GM23338 (cell line): ENCODE measurements around the gene FRAS1. TPM values are rescaled to one million over a fixed set of nuclear protein-coding genes. Genes with fewer than 3 reads are reported as not detected.

ENCODE experiments used
- ATAC-seq: fragments of 200-7000 bp; cut with Tn5 transposase; 3 replicates; pipeline ENCODE4 v1.9.1; 2020
- DNase-seq: peaks from one replicate; pipeline ENCODE4 v3.0.0-alpha.2; 2015; ENCODE audit warnings: low spot score
- H2AFZ ChIP-seq: fragments of 200-600 bp; sonication (generic); 2 replicates; pipeline ENCODE4 v1.8.0; 2016; ENCODE audit warnings: antibody characterized with exemption, mild to moderate bottlenecking, moderate library complexity
- H3F3A ChIP-seq: fragments of 200-600 bp; sonication (generic); replicated peaks from 2 replicates; pipeline ENCODE4 v1.8.0; 2017; ENCODE audit warnings: antibody characterized with exemption, mixed run types, low read depth
- H3K27ac ChIP-seq: fragments of 200-600 bp; sonication (generic); 2 replicates; pipeline ENCODE4 v1.6.1; 2016; ENCODE audit warnings: low read depth
- H3K27me3 ChIP-seq: fragments of 200-600 bp; sonication (generic); 2 replicates; pipeline ENCODE4 v1.8.0; 2016; ENCODE audit warnings: mild to moderate bottlenecking, mixed run types, moderate library complexity; ENCODE audit not compliant: insufficient read depth
- H3K36me3 ChIP-seq: fragments of 200-600 bp; sonication (generic); 2 replicates; pipeline ENCODE4 v1.8.0; 2016; ENCODE audit warnings: mild to moderate bottlenecking; ENCODE audit not compliant: insufficient read depth
- H3K4me1 ChIP-seq: fragments of 200-600 bp; sonication (generic); 2 replicates; pipeline ENCODE4 v1.8.0; 2016; ENCODE audit warnings: mild to moderate bottlenecking, moderate library complexity; ENCODE audit not compliant: insufficient read depth
- H3K4me2 ChIP-seq: fragments of 200-600 bp; sonication (generic); 2 replicates; pipeline ENCODE4 v1.7.1; 2017; ENCODE audit warnings: mixed run types
- H3K4me3 ChIP-seq: fragments of 200-600 bp; sonication (generic); 2 replicates; pipeline ENCODE4 v1.6.1; 2016; ENCODE audit warnings: mixed run types
- H3K79me2 ChIP-seq: fragments of 200-600 bp; sonication (generic); replicated peaks from 2 replicates; pipeline ENCODE4 v1.8.0; 2017; ENCODE audit warnings: mild to moderate bottlenecking; ENCODE audit not compliant: insufficient read depth
- H3K9me2 ChIP-seq: fragments of 200-600 bp; sonication (generic); 2 replicates; pipeline ENCODE4 v1.8.0; 2017; ENCODE audit not compliant: insufficient read depth
- H4K20me1 ChIP-seq: fragments of 200-600 bp; sonication (generic); replicated peaks from 2 replicates; pipeline ENCODE4 v1.8.0; 2017; ENCODE audit warnings: mild to moderate bottlenecking; ENCODE audit not compliant: insufficient read depth
- H3K27ac Mint-ChIP-seq: 2 replicates; pipeline ENCODE4 v1.8.0; 2020; ENCODE audit warnings: inconsistent platforms, mild to moderate bottlenecking, moderate library complexity, mixed read lengths
- H3K27me3 Mint-ChIP-seq: 3 replicates; pipeline ENCODE4 v1.8.0; 2022; ENCODE audit warnings: low read depth, mild to moderate bottlenecking, moderate library complexity, mixed read lengths, inconsistent platforms; ENCODE audit not compliant: insufficient read depth, poor library complexity
- H3K36me3 Mint-ChIP-seq: 3 replicates; pipeline ENCODE4 v1.8.0; 2021; ENCODE audit warnings: low read depth, mild to moderate bottlenecking, inconsistent platforms, moderate library complexity, mixed read lengths
- H3K4me1 Mint-ChIP-seq: 3 replicates; pipeline ENCODE4 v1.8.0; 2020; ENCODE audit warnings: mild to moderate bottlenecking, inconsistent platforms, mixed read lengths
- H3K4me3 Mint-ChIP-seq: 3 replicates; pipeline ENCODE4 v1.8.0; 2021; ENCODE audit warnings: moderate library complexity, mild to moderate bottlenecking, inconsistent platforms, mixed read lengths
- H3K9me3 Mint-ChIP-seq: 3 replicates; pipeline ENCODE4 v1.8.0; 2020; ENCODE audit warnings: moderate library complexity, mild to moderate bottlenecking, inconsistent platforms, mixed read lengths
- ETS1 ChIP-seq: IDR thresholded peaks from 2 replicates; pipeline ENCODE4 v1.6.1; 2016; ENCODE audit warnings: antibody characterized with exemption
- EZH2phosphoT487 ChIP-seq: fragments of 200-600 bp; sonication (generic); IDR thresholded peaks from one replicate; pipeline ENCODE4 v1.8.1; 2018; ENCODE audit warnings: antibody characterized with exemption; ENCODE audit not compliant: unreplicated experiment
- JUNB ChIP-seq: IDR thresholded peaks from one replicate; pipeline ENCODE4 v1.6.1; 2016; ENCODE audit warnings: antibody characterized with exemption; ENCODE audit not compliant: unreplicated experiment
- NANOG ChIP-seq: IDR thresholded peaks from 2 replicates; pipeline ENCODE4 v1.6.1; 2016; ENCODE audit warnings: antibody characterized with exemption, borderline replicate concordance
- REST ChIP-seq: IDR thresholded peaks from one replicate; pipeline ENCODE4 v1.6.1; 2018; ENCODE audit warnings: antibody characterized with exemption; ENCODE audit not compliant: unreplicated experiment
- ZNF114 ChIP-seq: fragments of 250-450 bp; sonication (Bioruptor Pico); IDR thresholded peaks from 2 replicates; pipeline ENCODE4 v1.5.0; 2020; ENCODE audit warnings: mild to moderate bottlenecking, moderate library complexity
- ZNF331 ChIP-seq: fragments of 250-450 bp; sonication (Bioruptor Pico); IDR thresholded peaks from 2 replicates; pipeline ENCODE4 v1.5.0; 2020; ENCODE audit warnings: low read depth, mild to moderate bottlenecking, moderate library complexity
- polyA plus RNA-seq: library from polyadenylated mRNA; unstranded; fragments of >200 nt; fragmentation: Nextera tagmentation; extraction: Ambion mirVana; gene quantifications from 2 replicates; pipeline ENCODE4 v1.2.1, GENCODE V29; 2016
- total RNA-seq: library from RNA; depleted of rRNA; stranded (reverse); fragments of >200 nt; shearing (Covaris generic); gene quantifications from 2 replicates; pipeline ENCODE4 v1.2.3, GENCODE V29; 2014

The FRAS1 gene
- total and polyA plus RNA-seq, 2 experiments from 2014 or later = 12.4 to 108 TPM

GRCh38 chr4:78424461-78424860 lies 367.3 kb downstream of the FRAS1 start:
- Histone ChIP-seq H3K9me2 (0 out of 2 replicates have a peak, but pooled peaks cover 2% of the 10 kb centered on the region), H3K4me2 (no peak overlapping the region), H3K4me3 (no peak overlapping the region), H2AFZ (no peak overlapping the region), H4K20me1 (no peaks in the 10 kb centered on the region; the same call in 1 of the 2 replicates), H3F3A (no peaks in the 10 kb centered on the region), H3K27me3 (no peaks in the 10 kb centered on the region), H3K4me1 (no peaks in the 10 kb centered on the region), H3K27ac (no peak overlapping the region), H3K79me2 (no peaks in the 10 kb centered on the region), H3K36me3 (peaks cover 32% of the 10 kb centered on the region)
- ATAC-seq (no peak), DNase-seq (no peak)
- H3K4me3 Mint-ChIP-seq = no peak overlapping the region
- H3K9me3 Mint-ChIP-seq = no peaks in the 10 kb centered on the region
- TF ChIP-seq ETS1 = no peak
- no peak for TF ChIP-seq REST
- no peak for TF ChIP-seq ZNF331
- no peak for TF ChIP-seq EZH2phosphoT487
- TF ChIP-seq JUNB = no peak
- TF ChIP-seq ZNF114 (CRISPR knock-in tag) = no peak
- no peak for TF ChIP-seq NANOG
- H3K36me3 Mint-ChIP-seq = peaks cover 34% of the 10 kb centered on the region
- no peak overlapping the region for H3K27ac Mint-ChIP-seq
- H3K27me3 Mint-ChIP-seq = peaks cover 8% of the 10 kb centered on the region
- no peaks in the 10 kb centered on the region for H3K4me1 Mint-ChIP-seq

- H3K4me2 ChIP-seq = no peak overlapping the region
- H3K27me3 ChIP-seq = no peaks in the 10 kb centered on the region
- H3K4me1 Mint-ChIP-seq = no peaks in the 10 kb centered on the region
- ATAC-seq (no peak), DNase-seq (no peak)
- H2AFZ ChIP-seq = no peak overlapping the region
- H3K36me3 Mint-ChIP-seq = peaks cover 28% of the 10 kb centered on the region
- H3K4me1 ChIP-seq = no peaks in the 10 kb centered on the region
- H4K20me1 ChIP-seq = no peaks in the 10 kb centered on the region; the same call in 1 of the 2 replicates
- H3K9me2 ChIP-seq = no peaks in the 10 kb centered on the region
- no peaks in the 10 kb centered on the region for H3K9me3 Mint-ChIP-seq
- peaks cover 39% of the 10 kb centered on the region for H3K36me3 ChIP-seq
- H3F3A ChIP-seq = no peaks in the 10 kb centered on the region
- no peak overlapping the region for H3K27ac ChIP-seq
- H3K4me3 ChIP-seq = no peak overlapping the region
- H3K27me3 Mint-ChIP-seq = peaks cover 2% of the 10 kb centered on the region
- H3K27ac Mint-ChIP-seq = peak overlapping the region; percentile 6; the same call in 1 of the 2 replicates
- no peaks in the 10 kb centered on the region for H3K79me2 ChIP-seq
- H3K4me3 Mint-ChIP-seq = no peak overlapping the region
- TF ChIP-seq ZNF331 (no peak), ETS1 (no peak), REST (no peak)
Observed at GRCh38 chr4:78426972-78427371, 369.8 kb downstream of the FRAS1 start.
